ENCODE results near the gene NKX1-2. TPM values are rescaled to one million over a fixed set of nuclear protein-coding genes. Genes with fewer than 3 reads are reported as not detected.

NKX1-2 gene
- polyA plus RNA-seq, 1 of the 3 experiments (the other 2 are of a cell fraction) = not detected

- Histone ChIP-seq H4K20me1 (ENCODE audit: insufficient read depth) (no peaks in the 10 kb centered on the region), H3F3A (replicated peaks; ENCODE audit: insufficient read depth) (no peaks in the 10 kb centered on the region), H3K27ac (ENCODE audit: low read depth in 2 of 2, low read length in 1 of 2) (no peak overlapping the region), H3K9me2 (no peaks in the 10 kb centered on the region), H3K9ac (no peak overlapping the region), H3K27me3 (ENCODE audit: insufficient read depth) (peaks cover 81% of the 10 kb centered on the region), H3K36me3 (replicated peaks in 1 of 2; ENCODE audit: control insufficient read depth in 1 of 2, insufficient read depth in 2 of 2, low read length in 1 of 2) (no peaks in the 10 kb centered on the region), H3K4me3 (ENCODE audit: low read depth in 2 of 2, low read length in 1 of 2) (no peak overlapping the region), H3K4me2 (no peak overlapping the region), H3K9me3 (no peaks in the 10 kb centered on the region), H2AFZ (ENCODE audit: low read depth) (no peak overlapping the region), H3K4me1 (ENCODE audit: control insufficient read depth in 1 of 2, insufficient read depth in 2 of 2, low read depth in 1 of 2, low read length in 1 of 2) (peaks cover 0 to 3% of the 10 kb centered on the region in 2 experiments; a peak in 1 of 4 replicates), H3K79me2 (ENCODE audit: insufficient read depth) (no peaks in the 10 kb centered on the region)
- no peak for DNase-seq
- WGBS (ENCODE audit: low lambda C conversion rate) = 56% methylated on average over 6 of the region's 6 CpGs
- TF ChIP-seq RFX5 (IDR thresholded peaks at IDR 0.05; ENCODE audit: low read length) = no peak
- no peak for TF ChIP-seq ZBTB33 (IDR thresholded peaks at IDR 0.05; ENCODE audit: borderline replicate concordance, low read depth)
- no peak for TF ChIP-seq CTCF (IDR thresholded peaks at IDR 0.05)
- ChIA-PET CTCF (interaction anchor here (0.6 to 1.3 kb wide), 2 partner anchors 10 to 33 kb away, joined by 3 to 4 read pairs; partner anchors contain the start of genes LHPP and OAT), POLR2A (no interaction called here)
Observed at GRCh38 chr10:124451276-124451675, 1.4 kb upstream of the NKX1-2 start.

GRCh38 chr10:124450783-124451057 lies 885 bp upstream of the NKX1-2 start:
- no peak for DNase-seq
- CTCF ChIA-PET = interaction anchor here (1.3 kb wide), 1 partner anchor 11 kb away, joined by 4 read pairs; the partner anchor contains the start of gene LHPP
- no peak overlapping the region for H2AFZ ChIP-seq (ENCODE audit: low read depth)
- H3K4me1 ChIP-seq (ENCODE audit: control insufficient read depth in 1 of 2, insufficient read depth in 2 of 2, low read depth in 1 of 2, low read length in 1 of 2) = peaks cover 0 to 3% of the 10 kb centered on the region in 2 experiments; a peak in 1 of 4 replicates
- H3F3A ChIP-seq (replicated peaks; ENCODE audit: insufficient read depth) = no peaks in the 10 kb centered on the region
- POLR2A ChIA-PET = no interaction called here
- H3K36me3 ChIP-seq (replicated peaks in 1 of 2; ENCODE audit: control insufficient read depth in 1 of 2, insufficient read depth in 2 of 2, low read length in 1 of 2) = no peaks in the 10 kb centered on the region
- H3K9me2 ChIP-seq = no peaks in the 10 kb centered on the region
- H4K20me1 ChIP-seq (ENCODE audit: insufficient read depth) = no peaks in the 10 kb centered on the region
- H3K27ac ChIP-seq (ENCODE audit: low read depth in 2 of 2, low read length in 1 of 2) = no peak overlapping the region
- H3K27me3 ChIP-seq (ENCODE audit: insufficient read depth) = peaks cover 85% of the 10 kb centered on the region
- H3K79me2 ChIP-seq (ENCODE audit: insufficient read depth) = no peaks in the 10 kb centered on the region
- H3K9ac ChIP-seq = no peak overlapping the region
- no peak for TF ChIP-seq SMC3 (IDR thresholded peaks at IDR 0.05; ENCODE audit: low read depth, low read length)
- no peak for TF ChIP-seq CHD2 (IDR thresholded peaks at IDR 0.05; ENCODE audit: low read length, partially characterized antibody)
- no peak for TF ChIP-seq RCOR1 (IDR thresholded peaks at IDR 0.05; ENCODE audit: low read length)
- no peak overlapping the region for H3K4me3 ChIP-seq (ENCODE audit: low read depth in 2 of 2, low read length in 1 of 2)
- WGBS (ENCODE audit: low lambda C conversion rate) = 42% methylated on average over 3 of the region's 5 CpGs
- H3K9me3 ChIP-seq = no peaks in the 10 kb centered on the region
- no peak overlapping the region for H3K4me2 ChIP-seq

Data from SK-N-SH (cell line).